Measurements from ENCODE around the gene SMU1.

GRCh38 chr9:33117306-33117705 lies 40.8 kb upstream of the SMU1 start:
- TF ChIP-seq, protein P1, sequence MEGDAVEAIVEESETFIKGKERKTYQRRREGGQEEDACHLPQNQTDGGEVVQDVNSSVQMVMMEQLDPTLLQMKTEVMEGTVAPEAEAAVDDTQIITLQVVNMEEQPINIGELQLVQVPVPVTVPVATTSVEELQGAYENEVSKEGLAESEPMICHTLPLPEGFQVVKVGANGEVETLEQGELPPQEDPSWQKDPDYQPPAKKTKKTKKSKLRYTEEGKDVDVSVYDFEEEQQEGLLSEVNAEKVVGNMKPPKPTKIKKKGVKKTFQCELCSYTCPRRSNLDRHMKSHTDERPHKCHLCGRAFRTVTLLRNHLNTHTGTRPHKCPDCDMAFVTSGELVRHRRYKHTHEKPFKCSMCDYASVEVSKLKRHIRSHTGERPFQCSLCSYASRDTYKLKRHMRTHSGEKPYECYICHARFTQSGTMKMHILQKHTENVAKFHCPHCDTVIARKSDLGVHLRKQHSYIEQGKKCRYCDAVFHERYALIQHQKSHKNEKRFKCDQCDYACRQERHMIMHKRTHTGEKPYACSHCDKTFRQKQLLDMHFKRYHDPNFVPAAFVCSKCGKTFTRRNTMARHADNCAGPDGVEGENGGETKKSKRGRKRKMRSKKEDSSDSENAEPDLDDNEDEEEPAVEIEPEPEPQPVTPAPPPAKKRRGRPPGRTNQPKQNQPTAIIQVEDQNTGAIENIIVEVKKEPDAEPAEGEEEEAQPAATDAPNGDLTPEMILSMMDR (IDR thresholded peaks at IDR 0.05): no peak
- no peak for TF ChIP-seq POLR2AphosphoS5 (IDR thresholded peaks at IDR 0.05)
- TF ChIP-seq EP300 (IDR thresholded peaks at IDR 0.05): no peak
- TF ChIP-seq POLR2A (IDR thresholded peaks at IDR 0.05): no peak

All from upper lobe of left lung (tissue), 4 donors.